ENCODE data around the gene TAGLN3.
"Not testable (repeated sequence)": the region's sequence is repeated elsewhere in the genome, so short reads cannot be mapped to it uniquely, and the experiment has no call there.

Gene TAGLN3

DNA sequence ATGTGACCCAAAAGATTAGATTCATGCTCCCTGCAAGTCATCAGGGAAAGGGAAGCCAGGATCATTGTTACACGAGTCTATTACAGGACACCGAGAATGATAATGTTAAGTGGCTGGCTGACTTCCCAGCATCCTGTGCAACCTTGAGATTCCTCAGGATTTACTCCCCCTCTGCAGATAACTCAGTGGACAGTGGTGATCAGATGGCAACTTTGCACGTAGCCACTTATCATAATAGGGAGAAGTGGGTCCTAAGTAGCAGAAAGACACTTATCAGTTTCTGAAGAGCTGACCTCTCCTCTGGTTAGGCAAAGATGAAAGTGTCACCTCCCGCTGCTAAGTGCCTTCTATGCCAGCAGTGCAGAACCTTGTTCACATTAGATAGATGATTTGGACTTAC lies 29.1 kb downstream of the TAGLN3 start:
- no peaks in the 10 kb centered on the region for H3K36me3 ChIP-seq (ENCODE audit: insufficient read depth, low read length)
- H3K4me1 ChIP-seq (ENCODE audit: insufficient read depth, low read length) = no peaks in the 10 kb centered on the region
- H3K27me3 ChIP-seq (ENCODE audit: insufficient read depth, low read length) = no peaks in the 10 kb centered on the region
- no peak overlapping the region for H2AFZ ChIP-seq (ENCODE audit: low read depth, low read length)
- no peak overlapping the region for H3K4me3 ChIP-seq (ENCODE audit: low read length)
- no peaks in the 10 kb centered on the region for H3K9me3 ChIP-seq (ENCODE audit: low read length)

GRCh38 chr3:112030901-112031300 lies 32.2 kb downstream of the TAGLN3 start:
- Histone ChIP-seq H3K9me3 (ENCODE audit: low read length) (no peaks in the 10 kb centered on the region), H3K27me3 (ENCODE audit: insufficient read depth, low read length) (no peaks in the 10 kb centered on the region), H3K4me1 (ENCODE audit: insufficient read depth, low read length) (peaks cover 14% of the 10 kb centered on the region), H3K4me3 (ENCODE audit: low read length) (no peak overlapping the region), H2AFZ (ENCODE audit: low read depth, low read length) (no peak overlapping the region), H3K36me3 (ENCODE audit: insufficient read depth, low read length) (no peaks in the 10 kb centered on the region)

- Histone ChIP-seq H2AFZ (ENCODE audit: low read depth, low read length) (no peak overlapping the region), H3K36me3 (ENCODE audit: insufficient read depth, low read length) (no peaks in the 10 kb centered on the region), H3K4me1 (ENCODE audit: insufficient read depth, low read length) (peaks cover 14% of the 10 kb centered on the region), H3K9me3 (ENCODE audit: low read length) (no peaks in the 10 kb centered on the region), H3K4me3 (ENCODE audit: low read length) (no peak overlapping the region), H3K27me3 (ENCODE audit: insufficient read depth, low read length) (no peaks in the 10 kb centered on the region)
Observed at GRCh38 chr3:112032098-112032731, 33.5 kb downstream of the TAGLN3 start.

DNA sequence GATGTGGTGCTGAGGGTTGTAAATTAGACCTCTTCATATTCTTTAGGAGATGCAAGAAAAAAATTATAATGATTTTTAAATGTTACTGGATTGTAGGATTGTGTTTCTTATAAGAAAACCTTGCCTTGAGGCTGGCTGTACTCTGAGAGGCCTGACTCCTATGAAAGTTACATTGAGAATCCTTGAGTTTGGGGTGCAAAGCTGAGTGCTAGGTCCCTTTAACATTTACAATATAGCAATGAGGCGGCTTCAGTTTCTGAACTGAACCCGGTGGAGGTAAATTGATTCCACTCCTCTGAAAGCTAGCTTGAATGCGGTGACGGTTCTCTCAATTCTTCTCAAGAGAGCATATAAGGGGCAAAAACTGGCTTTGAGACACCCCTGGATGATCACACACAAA lies 35.7 kb downstream of the TAGLN3 start, which contains the start of gene TMPRSS7:
Gene TMPRSS7 (plus strand): TSS at position 301 of the 400 bp plus-strand sequence. CDS start 110 bp downstream, outside the sequence.
- Histone ChIP-seq H3K9me3 (ENCODE audit: low read length) (no peaks in the 10 kb centered on the region), H2AFZ (ENCODE audit: low read depth, low read length) (no peak within 1 kb of the TSS), H3K4me1 (ENCODE audit: insufficient read depth, low read length) (peaks cover 30% of the 10 kb centered on the region), H3K36me3 (ENCODE audit: insufficient read depth, low read length) (no peaks in the 10 kb centered on the region), H3K27me3 (ENCODE audit: insufficient read depth, low read length) (no peaks in the 10 kb centered on the region), H3K4me3 (ENCODE audit: low read length) (no peak within 1 kb of the TSS)

DNA sequence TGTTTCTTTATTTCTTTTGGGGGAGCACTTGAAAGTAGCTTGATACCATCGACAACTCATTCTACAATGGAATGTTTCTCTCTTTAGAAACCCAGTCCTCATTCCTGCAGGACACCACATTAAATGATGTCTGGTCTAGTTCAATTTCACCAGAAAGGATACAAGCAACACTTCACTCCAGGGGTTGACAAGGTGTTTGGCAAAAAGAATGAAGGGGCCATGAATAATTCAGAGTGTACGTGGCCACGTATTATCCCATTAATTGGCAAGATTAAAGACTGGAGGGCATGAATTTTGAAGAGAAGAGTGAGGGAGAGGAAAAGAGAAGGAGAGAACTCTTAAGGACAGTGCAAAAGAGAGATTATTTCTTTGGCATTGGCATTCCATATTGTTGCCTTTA lies 36.5 kb downstream of the TAGLN3 start:
- H3K4me1 ChIP-seq (ENCODE audit: insufficient read depth, low read length) = peaks cover 39% of the 10 kb centered on the region
- no peak overlapping the region for H2AFZ ChIP-seq (ENCODE audit: low read depth, low read length)
- H3K4me3 ChIP-seq (ENCODE audit: low read length) = no peak overlapping the region
- no peaks in the 10 kb centered on the region for H3K27me3 ChIP-seq (ENCODE audit: insufficient read depth, low read length)
- H3K36me3 ChIP-seq (ENCODE audit: insufficient read depth, low read length) = no peaks in the 10 kb centered on the region
- no peaks in the 10 kb centered on the region for H3K9me3 ChIP-seq (ENCODE audit: low read length)

GRCh38 chr3:112037194-112037593 lies 38.5 kb downstream of the TAGLN3 start:
- not testable (repeated sequence) for H3K4me3 ChIP-seq (ENCODE audit: low read length); H3K9me3 ChIP-seq (ENCODE audit: low read length); H3K36me3 ChIP-seq (ENCODE audit: insufficient read depth, low read length); H2AFZ ChIP-seq (ENCODE audit: low read depth, low read length); H3K27me3 ChIP-seq (ENCODE audit: insufficient read depth, low read length)
- peaks cover 58% of the 10 kb centered on the region for H3K4me1 ChIP-seq (ENCODE audit: insufficient read depth, low read length)

DNA sequence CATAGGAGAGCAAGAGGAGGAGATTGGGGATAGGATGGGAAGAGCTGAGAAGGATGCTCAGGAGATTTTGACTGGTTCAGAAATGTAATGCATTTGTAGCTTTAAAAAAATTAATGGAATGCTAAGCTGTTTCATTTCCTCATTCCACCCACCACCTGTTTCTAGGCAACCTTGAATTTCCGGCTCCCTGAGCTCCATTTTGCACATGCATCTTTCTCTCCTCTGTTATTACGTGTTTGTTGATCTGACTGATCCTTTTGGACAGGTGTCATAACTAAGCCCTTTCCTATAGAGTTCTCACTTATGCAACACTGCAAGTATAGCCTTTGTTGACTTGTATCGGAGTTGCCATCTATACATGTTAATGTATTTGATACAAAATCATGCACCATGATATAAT lies 40.1 kb downstream of the TAGLN3 start:
- Histone ChIP-seq H3K36me3 (ENCODE audit: insufficient read depth, low read length) (no peaks in the 10 kb centered on the region), H2AFZ (ENCODE audit: low read depth, low read length) (no peak overlapping the region), H3K4me3 (ENCODE audit: low read length) (no peak overlapping the region), H3K9me3 (ENCODE audit: low read length) (no peaks in the 10 kb centered on the region), H3K27me3 (ENCODE audit: insufficient read depth, low read length) (no peaks in the 10 kb centered on the region), H3K4me1 (ENCODE audit: insufficient read depth, low read length) (peaks cover 73% of the 10 kb centered on the region)

DNA sequence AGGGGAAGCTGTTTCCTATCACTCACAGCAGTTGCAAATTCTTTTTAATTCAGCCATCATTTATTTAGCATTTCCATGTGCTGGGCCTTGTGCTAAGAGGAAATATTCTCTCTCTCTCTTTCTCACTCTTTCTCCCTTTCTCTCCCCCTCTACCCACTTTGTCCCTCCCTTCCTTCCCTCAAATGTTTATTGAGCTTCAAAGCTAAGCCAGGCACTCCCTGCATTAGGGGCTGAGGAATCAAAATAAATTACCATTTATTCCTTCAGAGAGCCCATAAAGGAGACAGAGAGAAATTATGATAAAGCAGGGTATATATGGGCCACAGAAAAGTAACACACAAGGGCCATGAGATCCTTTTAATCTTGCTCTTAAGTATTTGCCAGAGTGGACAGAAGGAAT lies 42.6 kb downstream of the TAGLN3 start:
- H3K27me3 ChIP-seq (ENCODE audit: insufficient read depth, low read length) = no peaks in the 10 kb centered on the region
- H3K4me3 ChIP-seq (ENCODE audit: low read length) = no peak overlapping the region
- no peak overlapping the region for H2AFZ ChIP-seq (ENCODE audit: low read depth, low read length)
- H3K36me3 ChIP-seq (ENCODE audit: insufficient read depth, low read length) = no peaks in the 10 kb centered on the region
- no peaks in the 10 kb centered on the region for H3K9me3 ChIP-seq (ENCODE audit: low read length)
- peaks cover 61% of the 10 kb centered on the region for H3K4me1 ChIP-seq (ENCODE audit: insufficient read depth, low read length)

DNA sequence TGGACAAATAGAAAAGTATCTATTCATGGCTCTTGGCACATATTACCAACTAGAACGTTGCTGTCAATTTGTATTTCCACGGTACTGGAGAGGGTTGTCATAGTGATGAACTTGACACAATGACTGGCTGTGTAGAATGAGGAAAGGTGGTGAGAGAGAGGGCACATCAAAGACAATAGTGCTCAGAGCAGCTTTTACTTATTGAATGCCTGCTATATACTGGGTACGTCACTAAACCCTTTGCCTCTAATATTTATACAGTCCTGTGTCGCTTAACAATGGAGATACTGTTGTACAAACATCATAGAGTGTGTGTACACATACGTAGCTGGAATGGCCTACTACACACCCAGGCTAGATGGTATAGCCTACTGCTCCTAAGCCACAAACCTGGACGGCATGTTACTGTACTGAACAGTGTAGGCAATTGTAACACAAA lies 44.1 kb downstream of the TAGLN3 start:
- no peaks in the 10 kb centered on the region for H3K9me3 ChIP-seq (ENCODE audit: low read length)
- no peak overlapping the region for H3K4me3 ChIP-seq (ENCODE audit: low read length)
- H3K4me1 ChIP-seq (ENCODE audit: insufficient read depth, low read length) = peaks cover 60% of the 10 kb centered on the region
- H3K36me3 ChIP-seq (ENCODE audit: insufficient read depth, low read length) = no peaks in the 10 kb centered on the region
- peak overlapping the region; percentile 71 for H2AFZ ChIP-seq (ENCODE audit: low read depth, low read length)
- no peaks in the 10 kb centered on the region for H3K27me3 ChIP-seq (ENCODE audit: insufficient read depth, low read length)

- Histone ChIP-seq H3K4me3 (ENCODE audit: low read length) (peak overlapping the region; percentile 15), H2AFZ (ENCODE audit: low read depth, low read length) (peak overlapping the region; percentile 71)
Observed at GRCh38 chr3:112043621-112044201, 45.0 kb downstream of the TAGLN3 start.

GRCh38 chr3:112046599-112046998 lies 47.9 kb downstream of the TAGLN3 start:
- H3K9me3 ChIP-seq (ENCODE audit: low read length) = no peaks in the 10 kb centered on the region
- H3K4me1 ChIP-seq (ENCODE audit: insufficient read depth, low read length) = peaks cover 23% of the 10 kb centered on the region
- no peak overlapping the region for H2AFZ ChIP-seq (ENCODE audit: low read depth, low read length)
- no peaks in the 10 kb centered on the region for H3K27me3 ChIP-seq (ENCODE audit: insufficient read depth, low read length)
- no peaks in the 10 kb centered on the region for H3K36me3 ChIP-seq (ENCODE audit: insufficient read depth, low read length)
- H3K4me3 ChIP-seq (ENCODE audit: low read length) = no peak overlapping the region

More at GRCh38 chr3:112043621-112044201, 45.0 kb downstream of the TAGLN3 start:
- no peaks in the 10 kb centered on the region for H3K27me3 ChIP-seq (ENCODE audit: insufficient read depth, low read length)
- no peaks in the 10 kb centered on the region for H3K9me3 ChIP-seq (ENCODE audit: low read length)
- peaks cover 52% of the 10 kb centered on the region for H3K4me1 ChIP-seq (ENCODE audit: insufficient read depth, low read length)
- no peaks in the 10 kb centered on the region for H3K36me3 ChIP-seq (ENCODE audit: insufficient read depth, low read length)

- Histone ChIP-seq H3K36me3 (ENCODE audit: insufficient read depth, low read length) (no peaks in the 10 kb centered on the region), H3K4me1 (ENCODE audit: insufficient read depth, low read length) (peaks cover 16% of the 10 kb centered on the region), H3K4me3 (ENCODE audit: low read length) (no peak overlapping the region), H3K9me3 (ENCODE audit: low read length) (no peaks in the 10 kb centered on the region), H2AFZ (ENCODE audit: low read depth, low read length) (no peak overlapping the region), H3K27me3 (ENCODE audit: insufficient read depth, low read length) (no peaks in the 10 kb centered on the region)
Observed at GRCh38 chr3:112047264-112047663, 48.5 kb downstream of the TAGLN3 start.

GRCh38 chr3:112048911-112049310 lies 50.2 kb downstream of the TAGLN3 start:
- no peaks in the 10 kb centered on the region for H3K9me3 ChIP-seq (ENCODE audit: low read length)
- no peaks in the 10 kb centered on the region for H3K27me3 ChIP-seq (ENCODE audit: insufficient read depth, low read length)
- no peak overlapping the region for H3K4me3 ChIP-seq (ENCODE audit: low read length)
- no peaks in the 10 kb centered on the region for H3K36me3 ChIP-seq (ENCODE audit: insufficient read depth, low read length)
- peaks cover 2% of the 10 kb centered on the region for H3K4me1 ChIP-seq (ENCODE audit: insufficient read depth, low read length)
- H2AFZ ChIP-seq (ENCODE audit: low read depth, low read length) = peak overlapping the region; percentile 44

DNA sequence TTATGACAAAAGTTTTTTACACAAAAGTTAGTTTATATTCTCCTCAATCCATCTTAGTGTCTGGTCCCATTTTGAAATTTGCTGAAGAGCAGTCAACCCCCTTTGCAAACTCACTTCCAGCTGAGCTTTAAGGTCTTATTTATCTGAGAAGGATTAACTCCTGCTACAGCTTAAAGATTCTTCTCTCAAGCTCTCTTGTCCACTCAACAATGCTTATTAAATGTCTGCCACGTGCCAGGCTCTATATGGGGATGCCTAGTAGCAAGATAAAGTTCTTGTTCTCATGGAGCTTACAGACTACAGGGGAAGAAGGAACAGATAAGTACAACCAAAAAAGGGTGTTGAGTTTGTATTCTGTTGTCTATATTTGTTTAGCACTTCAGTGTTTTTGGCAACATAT lies 54.5 kb downstream of the TAGLN3 start:
- no peaks in the 10 kb centered on the region for H3K36me3 ChIP-seq (ENCODE audit: insufficient read depth, low read length)
- no peak overlapping the region for H3K4me3 ChIP-seq (ENCODE audit: low read length)
- H3K27me3 ChIP-seq (ENCODE audit: insufficient read depth, low read length) = no peaks in the 10 kb centered on the region
- H2AFZ ChIP-seq (ENCODE audit: low read depth, low read length) = no peak overlapping the region
- H3K4me1 ChIP-seq (ENCODE audit: insufficient read depth, low read length) = no peaks in the 10 kb centered on the region
- H3K9me3 ChIP-seq (ENCODE audit: low read length) = no peaks in the 10 kb centered on the region
